Liver (tissue), 9 donors: ENCODE results near the gene ACADM. TPM values are rescaled to one million over a fixed set of nuclear protein-coding genes. Genes with fewer than 3 reads are reported as not detected.

ENCODE experiments used
- DNase-seq: peaks from one replicate; pipeline ENCODE4 v3.0.0-alpha.2; 2017; ENCODE audit warnings: low spot score
- H3K27ac ChIP-seq, 2 donors: one replicate each; pipeline ENCODE4 v1.7.0; 2013; ENCODE audit warnings: inconsistent platforms in 2 of 2, low read length in 2 of 2, control low read depth in 1 of 2, low read depth in 1 of 2, mild to moderate bottlenecking in 1 of 2
- H3K27me3 ChIP-seq, 4 donors: one replicate each; pipeline versions ENCODE4 v1.6.1 to v1.7.0; 2013; ENCODE audit warnings: low read length in 3 of 4, inconsistent platforms in 1 of 4, mild to moderate bottlenecking in 1 of 4, moderate library complexity in 1 of 4; ENCODE audit not compliant: control insufficient read depth in 4 of 4, insufficient read depth in 4 of 4
- H3K36me3 ChIP-seq, 4 donors: one replicate each; pipeline versions ENCODE4 v1.6.1 to v1.7.0; 2013; ENCODE audit warnings: low read length in 3 of 4, mild to moderate bottlenecking in 3 of 4, low read depth in 1 of 4, moderate library complexity in 1 of 4; ENCODE audit not compliant: control insufficient read depth in 4 of 4, insufficient read depth in 3 of 4
- H3K4me1 ChIP-seq, 4 donors: one replicate each; pipeline versions ENCODE4 v1.6.1 to v1.7.0; 2013; ENCODE audit warnings: low read length in 3 of 4, mild to moderate bottlenecking in 3 of 4, moderate library complexity in 1 of 4; ENCODE audit not compliant: control insufficient read depth in 4 of 4, insufficient read depth in 4 of 4
- H3K4me3 ChIP-seq, 3 donors: one replicate each; pipeline versions ENCODE4 v1.6.1 to v1.7.0; 2013; ENCODE audit warnings: low read length in 3 of 3, control low read depth in 1 of 3, low read depth in 1 of 3, mild to moderate bottlenecking in 1 of 3
- H3K9ac ChIP-seq, 2 donors: one replicate each; pipeline ENCODE4 v1.7.0; 2013; ENCODE audit warnings: low read length in 2 of 2, mild to moderate bottlenecking in 2 of 2, moderate library complexity in 2 of 2, control low read depth in 1 of 2, low read depth in 1 of 2
- H3K9me3 ChIP-seq, 4 donors: one replicate each; pipeline versions ENCODE4 v1.6.1 to v1.7.0; 2013; ENCODE audit warnings: low read length in 3 of 4; ENCODE audit not compliant: control insufficient read depth in 4 of 4
- ATF3 ChIP-seq: IDR thresholded peaks from 2 replicates; pipeline ENCODE4 v1.6.1; 2016; ENCODE audit warnings: antibody characterized with exemption
- CTCF ChIP-seq: fragments of 150-350 bp; IDR thresholded peaks from 2 replicates; pipeline ENCODE4 v1.5.1; 2017; ENCODE audit warnings: improper control_type of control experiment, low read depth, low read length; ENCODE audit not compliant: missing input control
- EGR1 ChIP-seq, 2 donors: IDR thresholded peaks; 2 replicates each; pipeline ENCODE4 v1.6.1; 2016 to 2018; ENCODE audit warnings: antibody characterized with exemption in 2 of 2, low read depth in 2 of 2
- FOXA1 ChIP-seq: IDR thresholded peaks from 2 replicates; pipeline ENCODE4 v1.6.1; 2016; ENCODE audit warnings: antibody characterized with exemption
- FOXA2 ChIP-seq: IDR thresholded peaks from 2 replicates; pipeline ENCODE4 v1.6.1; 2016; ENCODE audit warnings: antibody characterized with exemption
- GABPA ChIP-seq, 2 donors: IDR thresholded peaks in 1 of 2; conservative IDR thresholded peaks in 1 of 2; 2 replicates each; pipeline ENCODE4 v1.6.1; 2016; ENCODE audit warnings: antibody characterized with exemption in 2 of 2, mild to moderate bottlenecking in 1 of 2, moderate library complexity in 1 of 2
- HNF4A ChIP-seq, 2 donors: conservative IDR thresholded peaks; 2 replicates each; pipeline ENCODE4 v1.6.1; 2016; ENCODE audit warnings: antibody characterized with exemption in 2 of 2, mild to moderate bottlenecking in 2 of 2
- HNF4G ChIP-seq: IDR thresholded peaks from 2 replicates; pipeline ENCODE4 v1.6.1; 2016; ENCODE audit warnings: antibody characterized with exemption
- JUND ChIP-seq, 2 donors: IDR thresholded peaks; 2 replicates each; pipeline ENCODE4 v1.6.1; 2016; ENCODE audit warnings: antibody characterized with exemption in 2 of 2
- MAX ChIP-seq: IDR thresholded peaks from 2 replicates; pipeline ENCODE4 v1.6.1; 2016; ENCODE audit warnings: antibody characterized with exemption
- NR2F2 ChIP-seq: IDR thresholded peaks from 2 replicates; pipeline ENCODE4 v1.6.1; 2016; ENCODE audit warnings: antibody characterized with exemption
- RAD21 ChIP-seq, 2 donors: IDR thresholded peaks; 2 replicates each; pipeline ENCODE4 v1.6.1; 2016; ENCODE audit warnings: antibody characterized with exemption in 2 of 2, mild to moderate bottlenecking in 2 of 2
- REST ChIP-seq: IDR thresholded peaks from 2 replicates; pipeline ENCODE4 v1.6.1; 2016; ENCODE audit warnings: antibody characterized with exemption, mild to moderate bottlenecking
- RXRA ChIP-seq, 2 donors: IDR thresholded peaks; 2 replicates each; pipeline ENCODE4 v1.6.1; 2017 to 2018; ENCODE audit warnings: antibody characterized with exemption in 2 of 2, mild to moderate bottlenecking in 1 of 2
- SP1 ChIP-seq: IDR thresholded peaks from 2 replicates; pipeline ENCODE4 v1.6.1; 2018; ENCODE audit warnings: antibody characterized with exemption, mild to moderate bottlenecking
- TAF1 ChIP-seq: conservative IDR thresholded peaks from 2 replicates; pipeline ENCODE4 v1.6.1; 2016; ENCODE audit warnings: antibody characterized with exemption, mild to moderate bottlenecking
- YY1 ChIP-seq: IDR thresholded peaks from 2 replicates; pipeline ENCODE4 v1.6.1; 2016; ENCODE audit warnings: antibody characterized with exemption, mild to moderate bottlenecking
- ZBTB33 ChIP-seq: IDR thresholded peaks from 2 replicates; pipeline ENCODE4 v1.6.1; 2016; ENCODE audit warnings: antibody characterized with exemption
- WGBS: extraction: QIAGEN DNeasy Blood & Tissue Kit; methylation state at CpG from one replicate; pipeline ENCODE4 v1.1.7; 2013; 5-methylcytosine and 5-hydroxymethylcytosine counted together
- polyA plus RNA-seq, 2 donors: library from polyadenylated mRNA; stranded (reverse) in 1 of 2; unstranded in 1 of 2; fragments of 200-250 nt in 1 of 2; fragments of >200 nt in 1 of 2; fragmentation: Nextera tagmentation in 1 of 2; extraction: Ambion mirVana in 1 of 2; gene quantifications; one replicate each; pipeline versions ENCODE4 v1.2.1 to v1.2.3, GENCODE V29; 2013 to 2015
- total RNA-seq, 2 donors: library from RNA; depleted of rRNA; stranded (reverse); fragments of >200 nt; gene quantifications; one replicate each; pipeline ENCODE4 v1.2.3, GENCODE V29; 2014
- donor health status: healthy.
- donor health status: healthy.
- donor health status: healthy.
- donor health status: healthy.
- donor health status: healthy.

Gene ACADM
- total and polyA plus RNA-seq, 4 donors, result 68.3 to 175 (median 149) TPM

- TF ChIP-seq ZBTB33, result no peak
- no peak for TF ChIP-seq HNF4A (conservative IDR thresholded peaks at IDR 0.05)
- TF ChIP-seq NR2F2, result no peak
- no peak for TF ChIP-seq EGR1 (IDR thresholded peaks at IDR 0.05; ENCODE audit: low read depth in 2 of 2)
- no peak for TF ChIP-seq SP1
- no peak for TF ChIP-seq YY1
- no peak for TF ChIP-seq HNF4G
- no peak for TF ChIP-seq RAD21 (IDR thresholded peaks at IDR 0.05)
Observed at GRCh38 chr1:75725266-75725665, 757 bp downstream of the ACADM start (continued).

GRCh38 chr1:75725861-75726361, 1.4 kb downstream of the ACADM start:
- DNase-seq, result no peak
- Histone ChIP-seq H3K27ac (peak overlapping the region; percentile 93 to 94), H3K9ac (peak overlapping the region; percentile 52 to 98)

More at GRCh38 chr1:75725861-75726361, 1.4 kb downstream of the ACADM start:
- peaks cover 3 to 34% (median 13%) of the 10 kb centered on the region in 4 donors for H3K4me1 ChIP-seq
- H3K36me3 ChIP-seq, result no peaks in the 10 kb centered on the region
- H3K9me3 ChIP-seq, result no peaks in the 10 kb centered on the region
- no peaks in the 10 kb centered on the region for H3K27me3 ChIP-seq
- peak; percentile 22 for TF ChIP-seq FOXA2
- TF ChIP-seq RXRA (IDR thresholded peaks at IDR 0.05), result peak; percentile 88 to 94
- TF ChIP-seq HNF4G, result peak; percentile 79
- TF ChIP-seq EGR1 (IDR thresholded peaks at IDR 0.05; ENCODE audit: low read depth in 2 of 2), result peak in 1 of 2 donors; percentile 74
- peak; percentile 66 for TF ChIP-seq MAX
- peak; percentile 16 for TF ChIP-seq NR2F2
- TF ChIP-seq SP1, result peak; percentile 84
- peak; percentile 54 for TF ChIP-seq YY1
- TF ChIP-seq JUND (IDR thresholded peaks at IDR 0.05), result peak; percentile 48 to 86
- TF ChIP-seq FOXA1, result peak; percentile 20
- peak; percentile 97 to 99 for TF ChIP-seq HNF4A (conservative IDR thresholded peaks at IDR 0.05)
- TF ChIP-seq REST, result peak; percentile 63
- peak in 1 of 2 donors; percentile 17 for TF ChIP-seq GABPA (IDR thresholded peaks at IDR 0.05 in 1 of 2, conservative IDR thresholded peaks at IDR 0.05 in 1 of 2)
- TF ChIP-seq TAF1, result peak; percentile 25
- peak; percentile 23 to 33 for TF ChIP-seq RAD21 (IDR thresholded peaks at IDR 0.05)
- peak; percentile 56 for TF ChIP-seq ATF3
- TF ChIP-seq CTCF, result no peak
- TF ChIP-seq ZBTB33, result peak; percentile 84
- 30% methylated on average over 11 of the region's 11 CpGs for WGBS
- H3K4me3 ChIP-seq, result peak overlapping the region; percentile 91 to 99 (median 99)
